Measurements from ENCODE around the gene LPP. TPM values are rescaled to one million over a fixed set of nuclear protein-coding genes. Genes with fewer than 3 reads are reported as not detected.

The LPP gene
- total RNA-seq, 6 experiments from 2014 or later, result 84.1 to 121 (median 102) TPM

GRCh38 chr3:188362405-188362831 lies 208.5 kb downstream of the LPP start:
- Mint-ChIP-seq H3K4me3 (peak overlapping the region; percentile 4; the same call in 1 of the 2 replicates), H3K9me3 (no peaks in the 10 kb centered on the region), H3K27me3 (ENCODE audit: insufficient read depth) (no peaks in the 10 kb centered on the region; the same call in 1 of the 2 replicates), H3K27ac (no peak overlapping the region; the same call in 1 of the 2 replicates), H3K36me3 (ENCODE audit: low read depth) (peaks cover 21% of the 10 kb centered on the region), H3K4me1 (ENCODE audit: low read depth) (peaks cover 22% of the 10 kb centered on the region)
- TF ChIP-seq, protein P1, sequence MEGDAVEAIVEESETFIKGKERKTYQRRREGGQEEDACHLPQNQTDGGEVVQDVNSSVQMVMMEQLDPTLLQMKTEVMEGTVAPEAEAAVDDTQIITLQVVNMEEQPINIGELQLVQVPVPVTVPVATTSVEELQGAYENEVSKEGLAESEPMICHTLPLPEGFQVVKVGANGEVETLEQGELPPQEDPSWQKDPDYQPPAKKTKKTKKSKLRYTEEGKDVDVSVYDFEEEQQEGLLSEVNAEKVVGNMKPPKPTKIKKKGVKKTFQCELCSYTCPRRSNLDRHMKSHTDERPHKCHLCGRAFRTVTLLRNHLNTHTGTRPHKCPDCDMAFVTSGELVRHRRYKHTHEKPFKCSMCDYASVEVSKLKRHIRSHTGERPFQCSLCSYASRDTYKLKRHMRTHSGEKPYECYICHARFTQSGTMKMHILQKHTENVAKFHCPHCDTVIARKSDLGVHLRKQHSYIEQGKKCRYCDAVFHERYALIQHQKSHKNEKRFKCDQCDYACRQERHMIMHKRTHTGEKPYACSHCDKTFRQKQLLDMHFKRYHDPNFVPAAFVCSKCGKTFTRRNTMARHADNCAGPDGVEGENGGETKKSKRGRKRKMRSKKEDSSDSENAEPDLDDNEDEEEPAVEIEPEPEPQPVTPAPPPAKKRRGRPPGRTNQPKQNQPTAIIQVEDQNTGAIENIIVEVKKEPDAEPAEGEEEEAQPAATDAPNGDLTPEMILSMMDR (IDR thresholded peaks at IDR 0.05), result peak; percentile 41
- DNase-seq, result peak; percentile 79

DNA sequence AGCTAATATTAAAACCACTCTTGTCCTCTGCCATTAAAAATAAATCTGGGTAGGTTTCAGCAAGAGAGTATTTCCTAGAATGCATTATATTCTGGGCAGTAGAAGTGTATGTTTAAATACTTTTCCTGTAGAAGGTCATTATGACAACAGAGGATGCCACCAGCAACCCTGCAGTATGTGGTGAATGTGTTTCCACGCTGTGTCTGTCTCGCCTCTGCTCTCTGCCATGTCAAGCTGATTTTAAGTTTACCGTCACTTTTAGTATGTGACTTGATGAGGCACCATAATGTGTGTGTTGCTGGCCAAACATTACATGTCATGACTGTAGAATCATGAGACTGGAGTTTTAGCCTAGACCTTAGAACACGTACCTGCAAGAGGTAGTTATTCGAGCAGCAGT lies 211.2 kb downstream of the LPP start:
- H3K27me3 Mint-ChIP-seq (ENCODE audit: insufficient read depth), result no peaks in the 10 kb centered on the region; the same call in 1 of the 2 replicates
- H3K27ac Mint-ChIP-seq, result 0 out of 2 replicates have a peak overlapping the region, but pooled peaks have one; percentile 25
- peaks cover 14% of the 10 kb centered on the region for H3K36me3 Mint-ChIP-seq (ENCODE audit: low read depth)
- H3K4me3 Mint-ChIP-seq, result no peak overlapping the region
- DNase-seq, result no peak
- peaks cover 32% of the 10 kb centered on the region for H3K4me1 Mint-ChIP-seq (ENCODE audit: low read depth)
- H3K9me3 Mint-ChIP-seq, result no peaks in the 10 kb centered on the region
- TF ChIP-seq, protein P1 (IDR thresholded peaks at IDR 0.05), result no peak

- Mint-ChIP-seq H3K9me3 (no peaks in the 10 kb centered on the region), H3K27me3 (ENCODE audit: insufficient read depth) (no peaks in the 10 kb centered on the region; the same call in 1 of the 2 replicates), H3K4me3 (no peak overlapping the region), H3K27ac (no peak overlapping the region), H3K36me3 (ENCODE audit: low read depth) (peaks cover 15% of the 10 kb centered on the region), H3K4me1 (ENCODE audit: low read depth) (peaks cover 23% of the 10 kb centered on the region)
- TF ChIP-seq, protein P1 (IDR thresholded peaks at IDR 0.05), result no peak
- DNase-seq, result no peak
Measured at GRCh38 chr3:188365988-188366698, 212.2 kb downstream of the LPP start.

GRCh38 chr3:188367678-188368077 lies 213.7 kb downstream of the LPP start:
- Mint-ChIP-seq H3K27ac (peak overlapping the region; percentile 25; the same call in 1 of the 2 replicates), H3K4me1 (ENCODE audit: low read depth) (peaks cover 14% of the 10 kb centered on the region), H3K36me3 (ENCODE audit: low read depth) (peaks cover 10% of the 10 kb centered on the region; the same call in 1 of the 2 replicates), H3K9me3 (no peaks in the 10 kb centered on the region), H3K27me3 (ENCODE audit: insufficient read depth) (no peaks in the 10 kb centered on the region; the same call in 1 of the 2 replicates), H3K4me3 (no peak overlapping the region)
- DNase-seq, result no peak
- TF ChIP-seq, protein P1 (IDR thresholded peaks at IDR 0.05), result no peak

DNA sequence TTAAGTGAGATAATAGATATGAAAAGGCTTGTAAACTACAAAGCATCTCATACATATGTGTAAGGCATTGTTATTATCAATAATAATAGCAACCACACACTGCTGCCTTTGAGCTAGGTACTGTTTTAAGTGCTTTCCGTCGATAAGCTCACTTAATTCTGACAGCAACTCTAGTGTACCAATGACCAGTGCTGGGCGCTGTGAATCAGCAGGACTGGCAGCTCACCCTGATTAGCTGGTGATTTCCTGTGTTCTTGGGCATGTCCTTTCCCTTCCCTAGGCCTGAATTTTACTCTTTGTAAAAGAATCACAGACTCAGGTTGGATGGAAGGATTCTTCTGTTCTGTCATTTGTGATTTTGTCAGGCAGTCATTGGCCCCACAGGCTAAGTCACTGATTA lies 215.6 kb downstream of the LPP start:
- H3K4me1 Mint-ChIP-seq (ENCODE audit: low read depth), result peaks cover 13% of the 10 kb centered on the region

More for the DNA sequence above, 215.6 kb downstream of the LPP start:
- TF ChIP-seq, protein P1 (IDR thresholded peaks at IDR 0.05), result no peak
- Mint-ChIP-seq H3K27me3 (ENCODE audit: insufficient read depth) (no peaks in the 10 kb centered on the region; the same call in 1 of the 2 replicates), H3K27ac (no peak overlapping the region), H3K36me3 (ENCODE audit: low read depth) (peaks cover 10% of the 10 kb centered on the region; the same call in 1 of the 2 replicates), H3K9me3 (no peaks in the 10 kb centered on the region), H3K4me3 (no peak overlapping the region)
- DNase-seq, result no peak

All from HFFc6 (cell line).